Smooth muscle cell (in vitro differentiated cells): ENCODE measurements around the gene PLEKHA5. TPM values are rescaled to one million over a fixed set of nuclear protein-coding genes. Genes with fewer than 3 reads are reported as not detected.

Experiments
- DNase-seq: peaks from one replicate; lab custom pipeline; 2025; ENCODE audit not compliant: unreplicated experiment; lab: John Stamatoyannopoulos, UW
- H2AFZ ChIP-seq: fragments of 200-600 bp; sonication (generic); 2 replicates; pipeline ENCODE4 v1.6.0; 2016; ENCODE audit warnings: antibody characterized with exemption, low read depth, mild to moderate bottlenecking
- H3F3A ChIP-seq: fragments of 200-600 bp; sonication (generic); 2 replicates; pipeline ENCODE4 v1.6.0; 2017; ENCODE audit warnings: antibody characterized with exemption, low read depth
- H3K27ac ChIP-seq: fragments of 200-600 bp; sonication (generic); 2 replicates; pipeline ENCODE4 v1.5.1; 2016; ENCODE audit warnings: low read depth, mild to moderate bottlenecking
- H3K27me3 ChIP-seq: fragments of 200-600 bp; sonication (generic); 2 replicates; pipeline ENCODE4 v1.6.1; 2016; ENCODE audit warnings: low read depth, mild to moderate bottlenecking
- H3K36me3 ChIP-seq: fragments of 200-600 bp; sonication (generic); 2 replicates; pipeline ENCODE4 v1.5.1; 2016; ENCODE audit warnings: low read depth
- H3K4me1 ChIP-seq: fragments of 200-600 bp; sonication (generic); 2 replicates; pipeline ENCODE4 v1.5.1; 2016; ENCODE audit warnings: low read depth
- H3K4me2 ChIP-seq: fragments of 200-600 bp; sonication (generic); 2 replicates; pipeline ENCODE4 v1.6.0; 2016; ENCODE audit warnings: mild to moderate bottlenecking
- H3K4me3 ChIP-seq: fragments of 200-600 bp; sonication (generic); 2 replicates; pipeline ENCODE4 v1.5.1; 2016; ENCODE audit warnings: mild to moderate bottlenecking
- H3K79me2 ChIP-seq: fragments of 200-600 bp; sonication (generic); 2 replicates; pipeline ENCODE4 v1.6.0; 2016; ENCODE audit warnings: low read depth, mild to moderate bottlenecking
- H3K9ac ChIP-seq: fragments of 200-600 bp; sonication (generic); 2 replicates; pipeline ENCODE4 v1.6.0; 2016; ENCODE audit warnings: low read depth
- H3K9me3 ChIP-seq: fragments of 200-600 bp; sonication (generic); replicated peaks from 2 replicates; pipeline ENCODE4 v1.5.1; 2016; ENCODE audit warnings: low read depth
- H4K20me1 ChIP-seq: fragments of 200-600 bp; sonication (generic); 2 replicates; pipeline ENCODE4 v1.6.0; 2016; ENCODE audit warnings: low read depth
- CTCF ChIP-seq: fragments of 200-600 bp; sonication (generic); IDR thresholded peaks from 2 replicates; pipeline ENCODE4 v1.5.1; 2017; ENCODE audit warnings: borderline replicate concordance, mild to moderate bottlenecking, antibody characterized with exemption; ENCODE audit not compliant: insufficient read depth, poor library complexity, severe bottlenecking
- WGBS: methylation state at CpG from one replicate; pipeline ENCODE4 v1.1.7; 2016; ENCODE audit warnings: low lambda C conversion rate; 5-methylcytosine and 5-hydroxymethylcytosine counted together
- polyA plus RNA-seq: library from polyadenylated mRNA; unstranded; fragments of >200 nt; fragmentation: Nextera tagmentation; extraction: Ambion mirVana; gene quantifications from 2 replicates; pipeline ENCODE4 v1.2.1, GENCODE V29; 2016
- small RNA-seq: library from RNA; depleted of rRNA; stranded (forward); fragments of <200 nt; gene quantifications from one replicate; pipeline ENCODE3, GENCODE V24; 2014
- total RNA-seq: library from RNA; depleted of rRNA; stranded (reverse); fragments of >200 nt; gene quantifications from 2 replicates; pipeline ENCODE4 v1.2.3, GENCODE V29; 2014

PLEKHA5 gene
- total and polyA plus RNA-seq, 2 experiments from 2014 or later: 21.4 to 43.1 TPM

GRCh38 chr12:19421503-19422282, 292.2 kb downstream of the PLEKHA5 start:
- Histone ChIP-seq H2AFZ (no peak overlapping the region), H3K9ac (no peak overlapping the region), H3K36me3 (no peaks in the 10 kb centered on the region), H3K27ac (no peak overlapping the region), H3K4me3 (no peak overlapping the region), H3K4me2 (no peak overlapping the region), H3K27me3 (no peaks in the 10 kb centered on the region), H3K79me2 (no peaks in the 10 kb centered on the region), H4K20me1 (no peaks in the 10 kb centered on the region), H3F3A (no peaks in the 10 kb centered on the region), H3K9me3 (no peaks in the 10 kb centered on the region), H3K4me1 (no peaks in the 10 kb centered on the region)
- WGBS: 78% methylated on average over 6 of the region's 6 CpGs
- no peak for DNase-seq
- no peak for TF ChIP-seq CTCF

- Histone ChIP-seq H3F3A (no peaks in the 10 kb centered on the region), H3K36me3 (no peaks in the 10 kb centered on the region), H2AFZ (no peak overlapping the region), H3K27me3 (no peaks in the 10 kb centered on the region), H3K79me2 (no peaks in the 10 kb centered on the region), H3K4me3 (no peak overlapping the region), H3K9ac (no peak overlapping the region), H4K20me1 (no peaks in the 10 kb centered on the region), H3K27ac (no peak overlapping the region), H3K9me3 (no peaks in the 10 kb centered on the region), H3K4me1 (no peaks in the 10 kb centered on the region), H3K4me2 (no peak overlapping the region)
- no peak for DNase-seq
- 92% methylated on average over 12 of the region's 12 CpGs for WGBS
- no peak for TF ChIP-seq CTCF
Observed at GRCh38 chr12:19423166-19423930, 293.8 kb downstream of the PLEKHA5 start.

Small RNA genes within 50 kb of the gene (small RNA-seq; reads per million reads assigned to genes)
- gene AC091805.2 (not detected), gene RN7SL67P (not detected)
